ENCODE results near the gene CCDC175.

CCDC175 gene

DNA sequence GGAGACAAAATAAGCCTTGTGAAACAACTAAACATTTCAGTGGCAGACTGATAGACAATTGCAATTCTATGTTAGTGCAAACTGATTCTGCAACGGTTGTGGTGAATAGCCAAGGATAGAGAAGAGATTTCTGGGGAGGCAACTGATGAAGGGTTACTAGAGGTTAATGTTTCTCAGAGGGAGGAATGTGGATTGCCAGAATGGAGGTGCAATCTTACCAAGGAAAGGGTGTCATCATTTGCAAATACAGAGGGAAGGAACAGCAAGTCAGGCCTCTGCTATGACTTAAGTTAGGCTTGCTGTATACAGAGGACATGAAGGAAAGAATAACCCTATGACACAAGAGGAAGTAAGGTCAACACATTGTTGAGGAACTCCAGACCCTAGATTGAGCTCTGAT lies 35.8 kb downstream of the CCDC175 start:
- DNase-seq (ENCODE audit: low read depth in 3 of 3), result no peak

DNA sequence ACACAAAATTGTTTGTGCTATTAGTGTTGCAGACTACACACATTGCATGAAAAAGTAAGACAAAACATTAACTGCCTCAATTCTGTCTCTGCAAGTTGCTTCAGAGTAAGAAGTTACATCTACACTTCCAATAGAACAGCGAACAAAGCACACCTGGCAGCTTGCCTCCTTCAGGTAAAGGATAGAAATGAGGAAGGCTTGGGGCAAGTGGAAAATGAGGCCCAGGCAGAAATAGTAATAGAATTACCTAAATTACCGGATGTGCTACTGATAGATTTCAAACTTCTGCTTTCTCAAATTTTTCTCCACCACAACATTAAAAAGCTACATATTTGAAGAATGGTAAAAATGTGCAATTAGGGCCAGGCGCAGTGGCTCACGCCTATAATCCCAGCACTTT lies 37.7 kb downstream of the CCDC175 start:
- DNase-seq (ENCODE audit: low read depth in 3 of 3), result no peak

GRCh38 chr14:59537476-59537875 lies 39.1 kb downstream of the CCDC175 start:
- DNase-seq (ENCODE audit: low read depth in 3 of 3), result no peak

DNA sequence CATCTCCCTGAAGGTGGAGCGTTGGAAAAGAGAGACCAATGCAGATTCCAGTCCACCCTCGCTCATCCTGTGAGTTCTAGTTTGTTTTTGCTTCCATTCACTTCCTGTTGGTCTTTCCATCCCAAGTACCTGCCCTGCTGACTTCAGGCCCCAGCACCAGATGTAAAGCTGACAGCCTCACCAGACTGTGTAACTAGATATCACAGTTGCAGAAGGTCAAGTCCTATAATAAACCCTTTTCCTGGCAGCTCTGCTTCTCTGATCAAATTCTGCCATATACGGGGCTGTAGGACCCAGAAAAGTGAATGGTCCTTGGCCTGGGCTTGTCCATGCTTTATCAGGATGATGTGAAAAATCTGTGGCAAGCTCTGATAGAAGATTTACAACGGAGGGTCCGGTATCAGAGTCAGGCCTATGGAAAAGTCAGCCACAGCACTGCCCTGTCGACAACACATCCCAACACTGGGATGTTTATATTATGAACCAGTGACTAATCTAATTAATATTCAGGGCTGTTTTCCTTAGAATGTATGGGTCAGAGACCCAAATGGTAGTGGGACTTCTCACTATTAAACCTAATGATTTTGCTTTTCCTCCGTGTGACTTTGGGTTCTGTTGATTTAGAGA lies 42.1 kb downstream of the CCDC175 start:
- DNase-seq (ENCODE audit: low read depth in 3 of 3), result no peak

GRCh38 chr14:59532419-59532818 lies 44.2 kb downstream of the CCDC175 start:
- no peak for DNase-seq (ENCODE audit: low read depth in 3 of 3)

DNA sequence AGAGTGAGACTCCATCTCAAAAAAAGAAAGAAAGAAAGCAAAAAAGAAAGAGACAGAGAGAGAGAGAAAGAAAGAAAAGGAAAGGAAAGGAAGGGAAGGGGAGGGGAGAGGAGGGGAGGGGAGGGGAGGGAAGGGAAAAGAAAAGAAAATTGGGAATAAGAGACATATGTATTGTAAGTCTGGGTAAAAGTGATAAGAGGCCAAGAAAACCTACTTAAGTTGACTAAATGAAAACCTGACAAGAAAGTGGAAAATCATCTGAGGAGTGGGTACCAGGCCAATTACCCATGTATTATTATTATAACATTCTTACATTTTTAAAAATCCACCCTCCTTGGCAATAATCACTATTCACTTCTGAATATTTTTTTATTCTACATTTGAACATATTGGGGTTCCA lies 46.3 kb downstream of the CCDC175 start:
- DNase-seq (ENCODE audit: low read depth in 3 of 3), result no peak

- no peak for DNase-seq (ENCODE audit: low read depth in 3 of 3)
Measured at GRCh38 chr14:59529189-59529588, 47.4 kb downstream of the CCDC175 start.

GRCh38 chr14:59520224-59520623 lies 56.4 kb downstream of the CCDC175 start:
- no peak for DNase-seq (ENCODE audit: low read depth in 3 of 3)

DNA sequence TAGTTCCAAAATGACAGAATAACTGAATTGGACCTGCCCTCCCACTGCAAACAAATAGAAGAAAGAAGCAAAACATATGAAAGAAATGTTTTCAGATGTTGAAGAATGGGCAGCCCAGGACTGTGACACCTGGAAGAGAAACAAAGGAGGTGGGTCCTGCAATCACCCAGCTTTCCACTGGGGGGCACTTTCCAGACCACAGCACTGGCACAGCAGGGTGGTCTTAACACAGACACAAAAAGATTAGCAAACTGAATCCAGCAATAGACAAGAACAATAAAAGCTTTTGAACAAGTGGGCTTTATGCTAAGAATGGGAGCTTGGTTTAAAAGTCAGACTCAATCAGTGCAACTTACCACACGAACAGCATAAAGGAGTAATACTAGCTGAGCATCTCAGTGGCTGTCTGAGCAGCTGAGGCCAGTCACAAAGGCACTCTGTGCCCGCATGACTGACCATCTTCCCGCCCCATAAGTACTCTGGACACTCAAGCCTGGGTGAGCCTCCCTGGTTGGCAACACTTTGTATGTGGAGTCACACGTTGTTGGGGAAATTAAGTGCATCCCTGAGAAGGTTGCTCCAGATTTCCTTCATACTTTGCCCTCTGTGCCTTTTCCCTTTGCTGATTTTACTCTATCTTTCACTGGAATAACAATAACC lies 64.6 kb downstream of the CCDC175 start:
- no peak for DNase-seq (ENCODE audit: low read depth in 3 of 3)

DNA sequence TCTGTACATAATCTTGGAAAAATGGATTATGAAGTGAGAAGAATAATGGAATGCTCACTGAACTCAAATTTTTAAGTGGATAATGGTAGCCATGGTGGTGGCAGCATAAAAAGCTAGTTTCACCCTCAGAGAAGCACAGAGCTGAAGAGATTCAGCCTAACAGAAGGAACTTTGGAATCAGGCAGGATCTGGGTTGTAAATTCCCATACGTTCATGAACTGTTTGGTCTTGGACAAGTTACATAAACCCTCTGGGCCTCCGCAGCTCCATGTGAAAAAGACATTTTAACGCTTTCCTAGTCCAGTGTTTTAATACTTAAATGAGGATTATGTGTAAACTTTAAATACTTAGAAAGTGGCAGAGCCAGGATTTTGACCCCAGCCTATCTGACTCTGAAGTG lies 65.6 kb downstream of the CCDC175 start:
- no peak for DNase-seq (ENCODE audit: low read depth in 3 of 3)

GRCh38 chr14:59510001-59510400 lies 66.6 kb downstream of the CCDC175 start:
- DNase-seq (ENCODE audit: low read depth in 3 of 3), result no peak

DNA sequence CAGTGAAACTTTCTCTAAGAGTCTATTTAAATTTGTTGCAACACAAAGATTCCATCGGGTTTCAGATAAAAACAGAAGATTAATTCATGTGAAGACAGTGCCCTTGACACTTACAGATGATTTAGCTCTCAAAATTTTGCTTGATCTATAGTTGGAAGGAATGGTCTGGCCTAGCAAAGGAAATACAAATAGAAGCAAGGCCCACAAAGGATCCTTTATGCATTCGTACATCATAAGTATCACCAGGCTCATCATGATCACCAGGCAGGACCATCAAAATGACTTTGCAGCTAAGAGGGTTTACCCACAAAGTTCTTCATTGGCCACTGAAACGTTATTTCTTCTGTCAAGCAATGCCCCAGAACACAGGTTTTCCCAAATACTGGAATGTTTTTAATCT lies 67.5 kb downstream of the CCDC175 start:
- no peak for DNase-seq (ENCODE audit: low read depth in 3 of 3)

DNA sequence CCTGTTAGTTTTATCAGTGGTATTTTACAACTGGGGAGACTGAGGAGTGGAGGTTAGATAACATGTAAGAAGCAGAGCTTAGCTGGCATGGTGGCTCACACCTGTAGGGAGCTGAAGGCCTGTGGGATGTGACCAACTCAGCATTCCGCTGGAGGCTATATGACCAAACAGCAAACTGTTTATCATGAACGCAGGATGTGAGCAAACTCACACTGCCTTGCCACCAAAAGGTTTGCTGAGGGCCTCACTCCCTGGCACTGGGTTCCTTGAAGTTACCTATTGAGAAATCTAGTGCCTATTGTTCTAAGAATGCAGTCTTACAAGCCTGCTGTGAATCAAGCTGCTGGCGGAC lies 68.9 kb downstream of the CCDC175 start:
- no peak for DNase-seq (ENCODE audit: low read depth in 3 of 3)

- no peak for DNase-seq (ENCODE audit: low read depth in 3 of 3)
Measured at GRCh38 chr14:59507063-59507751, 69.4 kb downstream of the CCDC175 start.

GRCh38 chr14:59503256-59503655 lies 73.4 kb downstream of the CCDC175 start:
- no peak for DNase-seq (ENCODE audit: low read depth in 3 of 3)

DNA sequence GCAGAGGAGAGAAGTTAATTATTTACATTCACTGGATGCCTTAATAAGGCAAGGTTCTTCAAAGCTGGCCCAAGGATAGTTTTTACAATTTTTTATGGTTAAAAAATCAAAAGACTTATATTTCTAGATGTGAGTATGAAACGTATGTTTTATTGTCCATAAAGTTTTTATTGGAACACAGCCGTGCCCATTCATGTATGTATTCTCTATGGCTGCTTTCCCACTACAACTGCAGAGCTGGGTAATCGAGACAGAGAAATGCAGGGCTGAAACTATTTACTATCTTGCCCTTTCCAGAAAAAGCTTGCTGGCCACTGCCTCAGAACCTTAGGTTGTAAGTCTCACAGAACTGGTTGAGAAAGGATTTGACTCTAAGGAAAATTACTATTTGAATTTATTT lies 75.9 kb downstream of the CCDC175 start:
- DNase-seq (ENCODE audit: low read depth in 3 of 3), result no peak

- DNase-seq (ENCODE audit: low read depth in 3 of 3), result no peak
Measured at GRCh38 chr14:59492384-59492783, 84.2 kb downstream of the CCDC175 start.

- no peak for DNase-seq (ENCODE audit: low read depth in 3 of 3)
Measured at GRCh38 chr14:59490756-59491155, 85.9 kb downstream of the CCDC175 start.

- DNase-seq (ENCODE audit: low read depth in 3 of 3), result no peak
Measured at GRCh38 chr14:59484639-59485175, 91.9 kb downstream of the CCDC175 start.

GRCh38 chr14:59483819-59484638 lies 92.6 kb downstream of the CCDC175 start, which contains the start of the genes JKAMP and L3HYPDH:
JKAMP (plus strand) TSS chr14:59484517; CDS start chr14:59484590, 73 bp downstream.
L3HYPDH (minus strand) TSS chr14:59484408; CDS start chr14:59484316, 92 bp downstream.
- DNase-seq (ENCODE audit: low read depth in 3 of 3), result peak; percentile 97

- DNase-seq (ENCODE audit: low read depth in 3 of 3), result no peak
Measured at GRCh38 chr14:59483363-59483762, 93.2 kb downstream of the CCDC175 start.
